Activated CD8-positive, alpha-beta memory T cell treated with anti-CD3 and anti-CD28 coated beads, Interleukin-2, amount 50 U/mL, for 48 hours (primary cell): ENCODE results near the gene CRADD.
"Not testable (repeated sequence)": the region's sequence is repeated elsewhere in the genome, so short reads cannot be mapped to it uniquely, and the experiment has no call there.

Source experiments
- DNase-seq: peaks from one replicate; pipeline ENCODE4 v3.0.0-alpha.2; 2020

CRADD gene

GRCh38 chr12:93740751-93741150, 63.6 kb downstream of the CRADD start:
- DNase-seq, result no peak

- no peak for DNase-seq
These were observed 64.5 kb downstream of the CRADD start for GRCh38 chr12:93741659-93742109.

GRCh38 chr12:93742110-93742934, 65.1 kb downstream of the CRADD start:
- DNase-seq, result peak; percentile 78

- no peak for DNase-seq
These were observed 66.2 kb downstream of the CRADD start for GRCh38 chr12:93743229-93743998.

DNA sequence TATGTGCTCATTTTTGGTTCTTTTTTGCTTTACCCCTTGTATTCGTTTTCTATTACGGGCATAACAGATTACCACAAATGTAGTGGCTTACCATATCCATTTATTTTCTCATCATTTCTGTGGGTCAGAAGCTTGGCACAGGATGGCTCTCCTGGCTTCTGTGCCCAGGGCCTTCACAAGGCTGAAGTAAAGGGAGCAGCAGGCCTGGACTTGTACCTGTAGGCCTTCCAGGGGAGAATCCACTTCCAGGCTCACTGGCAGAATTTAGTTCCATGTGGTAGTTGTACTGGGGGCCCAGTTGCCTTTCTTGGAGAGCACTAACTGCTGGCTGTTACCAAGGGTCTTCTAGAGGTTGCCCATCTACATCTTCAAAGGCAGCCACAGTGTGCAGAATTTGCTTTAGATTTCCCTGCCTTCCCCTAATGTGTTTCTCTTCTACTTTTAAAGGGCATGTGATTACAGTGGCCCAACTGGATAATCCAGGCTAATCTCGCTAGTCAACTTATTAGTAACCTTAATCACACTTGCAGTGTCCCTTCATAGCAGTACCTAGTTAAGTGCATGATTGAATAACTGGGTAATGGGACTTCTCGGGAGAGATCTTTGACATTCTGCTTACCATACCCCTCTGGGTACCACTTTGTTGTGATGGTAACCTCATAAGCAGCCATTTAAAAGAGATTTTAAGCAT, 67.0 kb downstream of the CRADD start:
- no peak for DNase-seq

- DNase-seq, result no peak
These were observed 68.1 kb downstream of the CRADD start for GRCh38 chr12:93745286-93745685.

DNA sequence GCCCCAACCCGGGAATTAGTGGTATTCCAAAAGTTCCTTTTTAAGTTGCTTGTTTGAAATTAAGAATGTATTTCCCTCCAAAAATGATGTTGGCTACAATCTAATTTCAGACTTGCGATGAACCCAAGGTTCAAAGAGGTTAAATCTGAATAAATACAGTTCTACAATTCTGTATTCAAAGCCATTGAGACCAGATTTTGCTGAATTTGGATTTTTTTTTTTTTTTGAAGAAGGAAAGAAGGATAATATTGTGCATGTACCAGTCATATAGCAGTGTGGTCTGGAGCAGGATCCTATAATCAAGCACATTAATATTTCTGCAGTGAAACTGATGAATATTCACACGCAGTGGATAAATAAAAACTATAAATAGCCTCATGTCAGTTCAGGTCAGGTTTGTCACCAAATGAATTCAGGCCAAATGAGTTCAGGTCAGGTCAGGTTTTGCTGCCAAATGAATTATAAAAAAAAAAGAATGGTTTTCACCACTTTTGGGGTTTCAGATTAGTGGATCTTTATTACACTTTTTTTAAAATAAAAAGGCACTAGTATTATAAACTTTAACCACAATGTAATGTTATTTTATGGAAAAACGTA, 69.5 kb downstream of the CRADD start:
- no peak for DNase-seq

DNA sequence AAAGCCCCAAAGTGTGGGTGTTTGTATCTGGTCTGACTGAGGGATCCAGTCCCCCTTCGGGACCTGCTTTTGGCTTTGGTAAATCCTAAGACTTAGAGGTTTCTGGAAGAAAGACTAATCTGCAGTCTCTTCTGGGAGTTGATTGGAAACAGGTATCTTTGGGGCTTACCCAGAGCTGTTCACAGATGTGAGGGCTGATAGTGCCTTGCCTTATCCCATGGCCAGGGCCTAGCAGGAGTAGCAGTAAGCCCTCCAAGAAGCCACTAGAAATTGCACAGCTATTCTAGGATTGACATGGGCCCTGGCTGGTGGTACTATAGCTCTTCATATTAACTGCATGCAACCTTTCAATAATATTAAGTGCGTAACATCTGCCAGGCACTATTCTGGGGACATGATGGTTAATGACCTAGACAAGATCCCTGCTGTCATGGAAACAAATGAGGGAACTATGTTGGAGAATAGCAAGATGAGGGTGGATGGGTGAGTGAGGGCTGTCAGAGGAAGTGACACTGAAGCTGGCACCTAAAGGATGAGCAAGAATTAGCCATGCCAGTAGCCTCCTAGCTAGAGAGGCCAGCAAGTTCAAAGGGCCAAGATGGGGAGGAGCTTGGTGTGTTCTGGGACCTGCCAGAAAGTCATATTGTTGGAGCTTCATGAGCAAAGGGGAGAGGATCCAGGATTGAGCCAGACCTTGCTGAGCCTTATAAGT, 71.7 kb downstream of the CRADD start:
- DNase-seq, result no peak

GRCh38 chr12:93749515-93749914, 72.3 kb downstream of the CRADD start:
- DNase-seq, result no peak

DNA sequence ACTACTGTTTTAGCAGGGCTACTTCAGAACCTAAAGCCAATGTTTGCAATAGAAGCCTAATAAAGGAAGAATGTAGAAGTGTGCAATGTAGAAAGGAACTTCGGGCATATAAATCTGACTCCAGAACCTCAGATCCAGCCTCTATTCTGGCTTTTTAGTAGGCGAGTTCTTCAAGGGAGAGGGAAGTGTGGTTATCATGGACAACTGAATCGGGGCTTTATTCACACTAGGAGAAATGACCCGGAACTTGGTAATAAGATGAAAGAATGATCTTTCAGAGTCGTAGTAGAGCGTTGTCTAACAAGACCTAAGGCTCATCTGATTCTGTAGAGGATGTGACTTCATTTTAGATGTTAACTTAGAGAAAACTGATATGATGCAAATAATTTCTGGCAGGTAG, 72.9 kb downstream of the CRADD start:
- DNase-seq, result no peak

- no peak for DNase-seq
These were observed 74.9 kb downstream of the CRADD start for GRCh38 chr12:93751864-93752610.

DNA sequence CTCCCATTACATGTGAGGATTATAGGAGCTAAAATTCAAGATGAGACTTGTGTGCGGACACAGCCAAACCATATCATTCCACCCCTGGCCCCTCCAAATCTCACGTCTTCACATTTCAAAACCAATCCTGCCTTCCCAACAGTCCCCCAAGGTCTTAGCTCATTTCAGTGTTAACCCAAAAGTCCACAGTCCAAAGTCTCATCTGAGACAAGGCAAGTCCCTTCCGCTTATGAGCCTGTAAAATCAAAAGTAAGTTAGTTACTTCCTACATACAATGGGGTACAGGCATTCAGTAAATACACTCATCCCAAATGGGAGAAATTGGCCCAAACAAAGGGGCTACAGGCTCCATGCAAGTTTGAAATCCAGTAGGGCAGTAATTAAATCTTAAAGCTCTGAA, 76.1 kb downstream of the CRADD start:
- no peak for DNase-seq

DNA sequence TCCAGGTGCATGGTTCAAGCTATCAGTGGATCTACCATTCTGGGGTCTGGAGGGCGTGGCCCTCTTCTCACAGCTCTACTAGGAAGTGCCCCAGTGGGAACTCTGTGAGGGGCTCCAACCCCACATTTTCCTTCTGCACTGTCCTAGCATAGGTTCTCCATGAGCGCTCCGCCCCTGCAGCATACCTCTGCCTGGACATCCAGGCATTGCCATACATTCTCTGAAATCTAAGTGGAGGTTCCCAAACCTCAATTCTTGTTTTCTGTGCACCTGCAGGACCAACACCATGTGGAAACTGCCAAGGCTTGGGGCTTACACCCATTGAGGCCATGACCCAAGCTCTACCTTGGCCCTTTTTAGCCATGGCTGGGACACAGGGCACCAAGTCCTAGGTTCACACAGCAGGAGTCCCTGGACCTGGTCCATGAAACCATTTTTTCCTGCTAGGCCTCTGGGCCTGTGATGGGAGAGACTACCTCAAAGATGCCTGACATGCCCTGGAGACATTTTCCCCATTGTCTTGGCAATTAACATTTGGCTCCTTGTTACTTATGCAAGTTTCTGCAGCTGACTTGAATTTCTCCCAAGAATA, 76.8 kb downstream of the CRADD start:
- no peak for DNase-seq

DNA sequence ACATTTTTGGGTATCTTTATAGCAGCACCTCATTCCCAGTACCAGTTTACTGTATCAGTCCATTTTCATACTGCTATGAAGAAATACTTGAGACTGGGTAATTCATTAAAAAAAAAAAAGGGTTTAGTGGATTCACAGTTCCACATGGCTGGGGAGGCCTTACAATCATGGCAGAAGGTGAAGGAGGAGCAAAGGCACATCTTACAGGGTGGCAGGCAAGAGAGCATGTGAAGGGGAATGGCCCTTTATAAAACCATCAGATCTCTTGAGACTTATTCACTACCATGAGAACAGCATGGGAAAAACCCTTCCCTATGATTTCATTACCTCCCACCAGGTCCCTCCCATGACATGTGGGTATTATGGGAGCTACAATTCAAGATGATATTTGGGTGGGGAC, 77.7 kb downstream of the CRADD start:
- not testable (repeated sequence) for DNase-seq

- no peak for DNase-seq
These were observed 79.1 kb downstream of the CRADD start for GRCh38 chr12:93756288-93756687.

DNA sequence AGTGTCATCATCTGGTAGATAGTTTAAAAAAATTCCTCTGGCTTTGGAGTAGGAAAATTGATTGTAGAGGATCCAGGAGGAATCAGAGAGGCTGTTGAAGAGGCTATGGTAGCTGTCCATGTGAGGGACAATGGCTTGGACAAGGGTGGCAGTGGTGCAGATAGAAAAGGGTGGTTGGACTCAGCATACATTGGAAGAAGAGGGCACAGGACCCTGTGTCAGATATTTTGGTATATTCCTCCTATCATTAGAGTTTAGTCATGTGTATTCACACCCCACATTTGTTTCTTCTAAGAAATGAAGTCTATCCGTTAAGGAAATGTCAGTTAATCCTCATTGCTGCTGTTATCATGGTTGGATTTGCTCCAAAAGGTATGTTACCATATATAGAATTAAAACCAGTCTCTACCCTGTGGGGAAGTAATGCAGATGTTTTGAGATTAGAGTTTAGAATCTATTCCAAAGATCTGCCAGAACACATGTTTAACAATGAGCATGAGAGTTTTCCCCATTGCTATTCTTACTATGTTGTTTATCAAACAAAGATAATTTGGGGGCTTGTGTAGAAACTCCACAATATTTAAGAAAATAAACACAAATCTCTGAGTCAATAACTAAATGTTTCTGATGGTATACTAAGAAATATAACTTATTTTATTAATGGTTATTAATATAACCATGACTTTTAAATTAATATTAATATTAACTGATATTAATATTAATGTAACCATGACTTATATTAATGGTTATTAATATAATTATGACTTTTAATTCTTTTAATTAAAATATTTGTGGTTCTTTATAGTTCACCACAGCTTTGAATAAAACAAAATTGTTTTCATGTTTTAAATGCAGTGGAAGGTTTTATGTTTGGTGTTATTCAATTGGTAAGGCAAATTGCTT, 80.9 kb downstream of the CRADD start:
- no peak for DNase-seq

GRCh38 chr12:93758801-93759373, 81.7 kb downstream of the CRADD start:
- DNase-seq, result no peak

GRCh38 chr12:93759512-93760081, 82.4 kb downstream of the CRADD start:
- DNase-seq, result no peak

DNA sequence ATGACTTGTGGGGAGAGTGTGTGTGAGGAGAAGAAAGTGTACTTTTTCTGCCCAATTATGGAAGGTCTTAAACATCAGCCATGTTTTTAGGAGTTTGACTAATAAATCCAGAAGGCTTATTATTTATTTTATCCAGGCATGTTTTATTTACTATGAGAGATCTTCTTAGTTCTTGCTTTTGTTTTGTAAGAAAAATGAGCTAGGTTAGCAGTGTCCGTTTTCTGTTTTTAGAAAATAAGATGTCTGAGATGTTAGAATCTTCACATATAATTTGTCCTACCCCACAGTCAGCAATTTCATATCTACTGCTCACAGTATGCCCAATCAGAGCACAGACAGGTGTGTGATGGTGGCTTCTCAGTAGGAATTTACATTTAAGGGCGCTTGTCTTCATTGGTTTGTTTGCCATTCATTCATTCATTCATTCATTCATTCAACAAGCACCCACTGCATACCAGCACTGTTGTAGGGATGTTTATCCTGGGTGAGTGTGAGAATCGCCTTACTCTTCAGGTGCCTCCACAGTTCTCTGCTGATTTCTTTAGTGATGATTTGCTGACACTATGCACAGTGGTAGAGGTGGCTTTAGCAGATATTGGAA, 83.2 kb downstream of the CRADD start:
- no peak for DNase-seq
